Endothelial cell of umbilical vein (primary cell): ENCODE results near the gene SLC49A4. TPM values are rescaled to one million over a fixed set of nuclear protein-coding genes. Genes with fewer than 3 reads are reported as not detected.

Experiments used
- BruUV-seq: library from RNA; stranded (reverse); fragments of 400-500 nt; replicated peaks from 2 replicates; lab custom pipeline; 2021; lab: Mats Ljungman, UMichigan
- CTCF ChIA-PET: fragments of 300-600, 350-600 bp; sonication (Branson Sonifier 250); formaldehyde crosslinking; loops from one replicate; lab custom pipeline; 2021; ENCODE audit warnings: antibody characterized with exemption, inconsistent platforms; lab: Charles Lee
- POLR2A ChIA-PET: fragments of 300-600, 350-600 bp; sonication (Branson Sonifier 250); formaldehyde crosslinking; loops from one replicate; lab custom pipeline; 2021; ENCODE audit warnings: antibody characterized with exemption, inconsistent platforms; lab: Charles Lee
- DNase-seq: peaks from one replicate; pipeline ENCODE4 v3.0.0-alpha.2; 2011; ENCODE audit warnings: low read depth, low spot score
- FAIRE-seq: peaks from 2 replicates; lab custom pipeline; 2011; peaks lifted over from hg19 to GRCh38; lab: Jason Lieb, UNC
- H2AFZ ChIP-seq: 2 replicates; pipeline ENCODE4 v1.6.0; 2012; ENCODE audit warnings: low read depth, low read length, control low read depth, inconsistent platforms
- H3K27ac ChIP-seq: 2 replicates; pipeline ENCODE4 v1.5.1; 2011; ENCODE audit warnings: low read depth, mild to moderate bottlenecking, control low read depth, low read length, moderate library complexity; ENCODE audit not compliant: insufficient read depth
- H3K27me3 ChIP-seq, 2 experiments: 2 replicates each; pipeline versions ENCODE4 v1.6.0 to v1.6.1; 2011; ENCODE audit warnings: low read length in 2 of 2, mixed read lengths in 1 of 2; ENCODE audit not compliant: control insufficient read depth in 2 of 2, insufficient read depth in 2 of 2
- H3K36me3 ChIP-seq, 2 experiments: 2 replicates in 1 of 2; 3 replicates in 1 of 2; pipeline ENCODE4 v1.5.1; 2011; ENCODE audit warnings: low read length in 2 of 2, mild to moderate bottlenecking in 1 of 2, moderate library complexity in 1 of 2; ENCODE audit not compliant: control insufficient read depth in 2 of 2, insufficient read depth in 2 of 2; ENCODE audit errors: extremely low read depth in 1 of 2
- H3K4me1 ChIP-seq: 3 replicates; pipeline ENCODE4 v1.5.1; 2011; ENCODE audit warnings: mild to moderate bottlenecking, low read length; ENCODE audit not compliant: control insufficient read depth, insufficient read depth; ENCODE audit errors: extremely low read depth
- H3K4me2 ChIP-seq: 2 replicates; pipeline ENCODE4 v1.6.1; 2011; ENCODE audit warnings: low read length, control low read depth, mixed read lengths; ENCODE audit not compliant: insufficient read depth
- H3K4me3 ChIP-seq, 3 experiments: fragments of 200-600 bp in 1 of 3; sonication (generic), shearing (Covaris generic) in 1 of 3; replicated peaks in 1 of 3; 2 replicates each; pipeline ENCODE4 v1.5.1; 2011 to 2016; ENCODE audit warnings: control low read depth in 3 of 3, low read length in 3 of 3, mild to moderate bottlenecking in 2 of 3, inconsistent platforms in 1 of 3, low read depth in 1 of 3, moderate library complexity in 1 of 3; ENCODE audit not compliant: insufficient read depth in 1 of 3
- H3K79me2 ChIP-seq: 2 replicates; pipeline ENCODE4 v1.6.0; 2012; ENCODE audit warnings: low read length, inconsistent platforms; ENCODE audit not compliant: control insufficient read depth, insufficient read depth
- H3K9ac ChIP-seq: replicated peaks from 2 replicates; pipeline ENCODE3; 2011; ENCODE audit warnings: low read length, control low read depth; ENCODE audit not compliant: insufficient read depth; ENCODE audit errors: extremely low read depth
- H3K9me1 ChIP-seq: replicated peaks from 3 replicates; pipeline ENCODE4 v1.6.0; 2011; ENCODE audit warnings: mild to moderate bottlenecking, low read length; ENCODE audit not compliant: control insufficient read depth, insufficient read depth; ENCODE audit errors: extremely low read depth
- H3K9me3 ChIP-seq: replicated peaks from 2 replicates; pipeline ENCODE4 v1.5.1; 2012; ENCODE audit warnings: low read length, inconsistent platforms; ENCODE audit not compliant: control insufficient read depth, insufficient read depth
- H4K20me1 ChIP-seq: replicated peaks from 2 replicates; pipeline ENCODE3; 2011; ENCODE audit warnings: mild to moderate bottlenecking, low read length; ENCODE audit not compliant: control insufficient read depth, insufficient read depth; ENCODE audit errors: extremely low read depth
- EZH2 ChIP-seq: IDR thresholded peaks from 2 replicates; pipeline ENCODE4 v1.6.1; 2012; ENCODE audit warnings: borderline replicate concordance, low read depth, mild to moderate bottlenecking, moderate library complexity, low read length, inconsistent platforms; ENCODE audit not compliant: severe bottlenecking
- FOS ChIP-seq: IDR thresholded peaks from 2 replicates; pipeline ENCODE4 v1.6.1; 2011; ENCODE audit warnings: mild to moderate bottlenecking, low read length, moderate library complexity, borderline replicate concordance; ENCODE audit not compliant: insufficient read depth
- GATA2 ChIP-seq: IDR thresholded peaks from 2 replicates; pipeline ENCODE4 v1.7.0; 2011; ENCODE audit warnings: low read depth, mild to moderate bottlenecking, moderate library complexity, mixed read lengths, low read length; ENCODE audit not compliant: insufficient read length, insufficient read depth
- JUN ChIP-seq: IDR thresholded peaks from 2 replicates; pipeline ENCODE4 v1.6.1; 2011; ENCODE audit warnings: borderline replicate concordance, low read depth; ENCODE audit not compliant: insufficient read length, insufficient read depth
- MYC ChIP-seq: IDR thresholded peaks from one replicate; pipeline ENCODE4 v1.6.1; 2011; ENCODE audit warnings: mild to moderate bottlenecking, low read depth, low read length
- POLR2A ChIP-seq: IDR thresholded peaks from 2 replicates; pipeline ENCODE4 v1.6.1; 2012; ENCODE audit warnings: low read depth, mild to moderate bottlenecking, control low read depth, low read length
- POLR2AphosphoS5 ChIP-seq: IDR thresholded peaks from 2 replicates; pipeline ENCODE4 v1.6.1; 2012; ENCODE audit warnings: low read depth, mild to moderate bottlenecking, control low read depth, low read length, moderate library complexity; ENCODE audit not compliant: insufficient read depth
- dilution Hi-C: fragments of 300-500 bp; cut with MboI; formaldehyde crosslinking; loops from one replicate; pipeline ENCODE4 v1.15.0; 2019; ENCODE audit warnings: low sequenced_read_pairs; ENCODE audit not compliant: extremely low pct_ligation_motif_present
- intact Hi-C: fragments of 100-400 bp; cut with micrococcal nuclease; formaldehyde crosslinking; loops from one replicate; pipeline ENCODE4 v1.10.0; 2022
- polyA plus RNA-seq, 4 experiments: library from polyadenylated mRNA; depleted of rRNA in 3 of 4; stranded (reverse) in 3 of 4; unstranded in 1 of 4; fragments of >200 nt; gene quantifications; 2 replicates each; pipeline versions ENCODE4 v1.2.1 to v1.2.3, GENCODE V29; 2011 to 2012; ENCODE audit warnings: missing spikeins in 1 of 4
- total RNA-seq: library from RNA; stranded (reverse); gene quantifications from 2 replicates; pipeline ENCODE4 v1.2.3, GENCODE V29; 2021
- TF ChIP-seq, protein P1 (sequence below), 2 donors: IDR thresholded peaks; 1 replicate in 1 of 2; 2 replicates in 1 of 2; pipeline ENCODE4 v1.5.1; 2011; ENCODE audit warnings: low read length in 2 of 2, mild to moderate bottlenecking in 2 of 2, moderate library complexity in 2 of 2, control low read depth in 1 of 2, inconsistent platforms in 1 of 2, low read depth in 1 of 2; ENCODE audit not compliant: insufficient read depth in 1 of 2; ENCODE audit errors: extremely low read depth in 1 of 2
- TF ChIP-seq, protein P2 (sequence below): IDR thresholded peaks from 2 replicates; pipeline ENCODE4 v1.6.1; 2011; ENCODE audit not compliant: insufficient read depth, insufficient read length

SLC49A4 gene
- total and polyA plus RNA-seq, 2 donors (not counting 3 experiments of a cell fraction or from before 2014, with no cell fraction given), result 10.9 to 11.6 TPM

GRCh38 chr3:122880624-122881023 lies 85.8 kb downstream of the SLC49A4 start:
- H3K9me3 ChIP-seq, result no peaks in the 10 kb centered on the region
- peaks cover 3% of the 10 kb centered on the region for H3K9me1 ChIP-seq
- dilution Hi-C loops, result no loop called here
- no peak for TF ChIP-seq FOS
- TF ChIP-seq, protein P1, sequence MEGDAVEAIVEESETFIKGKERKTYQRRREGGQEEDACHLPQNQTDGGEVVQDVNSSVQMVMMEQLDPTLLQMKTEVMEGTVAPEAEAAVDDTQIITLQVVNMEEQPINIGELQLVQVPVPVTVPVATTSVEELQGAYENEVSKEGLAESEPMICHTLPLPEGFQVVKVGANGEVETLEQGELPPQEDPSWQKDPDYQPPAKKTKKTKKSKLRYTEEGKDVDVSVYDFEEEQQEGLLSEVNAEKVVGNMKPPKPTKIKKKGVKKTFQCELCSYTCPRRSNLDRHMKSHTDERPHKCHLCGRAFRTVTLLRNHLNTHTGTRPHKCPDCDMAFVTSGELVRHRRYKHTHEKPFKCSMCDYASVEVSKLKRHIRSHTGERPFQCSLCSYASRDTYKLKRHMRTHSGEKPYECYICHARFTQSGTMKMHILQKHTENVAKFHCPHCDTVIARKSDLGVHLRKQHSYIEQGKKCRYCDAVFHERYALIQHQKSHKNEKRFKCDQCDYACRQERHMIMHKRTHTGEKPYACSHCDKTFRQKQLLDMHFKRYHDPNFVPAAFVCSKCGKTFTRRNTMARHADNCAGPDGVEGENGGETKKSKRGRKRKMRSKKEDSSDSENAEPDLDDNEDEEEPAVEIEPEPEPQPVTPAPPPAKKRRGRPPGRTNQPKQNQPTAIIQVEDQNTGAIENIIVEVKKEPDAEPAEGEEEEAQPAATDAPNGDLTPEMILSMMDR (IDR thresholded peaks at IDR 0.05; ENCODE audit: extremely low read depth in 1 of 2, insufficient read depth in 1 of 2, low read depth in 1 of 2, low read length in 2 of 2), result no peak
- no peak for TF ChIP-seq MYC
- H2AFZ ChIP-seq, result no peak overlapping the region
- no peak for DNase-seq
- H3K4me1 ChIP-seq, result peaks cover 4% of the 10 kb centered on the region
- no peak overlapping the region for H3K27ac ChIP-seq
- no peaks in the 10 kb centered on the region for H3K27me3 ChIP-seq
- CTCF ChIA-PET, result interaction anchor here (1.0 kb wide), 2 partner anchors 22 to 70 kb away, joined by 3 to 4 read pairs; no protein-coding TSS in a partner anchor
- H4K20me1 ChIP-seq, result no peaks in the 10 kb centered on the region
- no peak overlapping the region for H3K9ac ChIP-seq
- intact Hi-C loops, result no loop called here
- H3K36me3 ChIP-seq, result no peaks in the 10 kb centered on the region
- POLR2A ChIA-PET, result interaction anchor here (0.5 kb wide), 1 partner anchor 38 kb away, joined by 4 read pairs; no protein-coding TSS in a partner anchor
- no peak for FAIRE-seq
- H3K4me3 ChIP-seq, result no peak overlapping the region
- BruUV-seq, result no TSS peak
- H3K4me2 ChIP-seq, result no peak overlapping the region
- H3K79me2 ChIP-seq, result no peaks in the 10 kb centered on the region

GRCh38 chr3:122882361-122882947 lies 87.6 kb downstream of the SLC49A4 start:
- no peaks in the 10 kb centered on the region for H3K36me3 ChIP-seq
- H3K9me3 ChIP-seq, result no peaks in the 10 kb centered on the region
- H2AFZ ChIP-seq, result no peak overlapping the region
- no peak overlapping the region for H3K4me3 ChIP-seq
- intact Hi-C loops, result no loop called here
- BruUV-seq, result no TSS peak
- ChIA-PET CTCF (interaction anchor here (1.0 kb wide), 1 partner anchor 127 kb away, joined by 3 read pairs; no protein-coding TSS in a partner anchor), POLR2A (no interaction called here)
- H3K4me1 ChIP-seq, result no peaks in the 10 kb centered on the region
- H3K27me3 ChIP-seq, result no peaks in the 10 kb centered on the region
- no peak overlapping the region for H3K27ac ChIP-seq
- no peak for DNase-seq
- no peaks in the 10 kb centered on the region for H4K20me1 ChIP-seq
- H3K4me2 ChIP-seq, result no peak overlapping the region
- no peak for FAIRE-seq
- no peaks in the 10 kb centered on the region for H3K79me2 ChIP-seq
- TF ChIP-seq MYC (no peak), POLR2A (no peak), EZH2 (no peak), FOS (no peak), POLR2AphosphoS5 (no peak), GATA2 (no peak), JUN (no peak)
- TF ChIP-seq, protein P2, sequence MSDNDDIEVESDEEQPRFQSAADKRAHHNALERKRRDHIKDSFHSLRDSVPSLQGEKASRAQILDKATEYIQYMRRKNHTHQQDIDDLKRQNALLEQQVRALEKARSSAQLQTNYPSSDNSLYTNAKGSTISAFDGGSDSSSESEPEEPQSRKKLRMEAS, result no peak
- TF ChIP-seq, protein P1 (IDR thresholded peaks at IDR 0.05; ENCODE audit: extremely low read depth in 1 of 2, insufficient read depth in 1 of 2, low read depth in 1 of 2, low read length in 2 of 2), result no peak
- dilution Hi-C loops, result no loop called here
- H3K9ac ChIP-seq, result no peak overlapping the region
- peaks cover 3% of the 10 kb centered on the region for H3K9me1 ChIP-seq
